ENCODE results near the gene CELSR1. TPM values are rescaled to one million over a fixed set of nuclear protein-coding genes. Genes with fewer than 3 reads are reported as not detected.
A peak's percentile ranks its signal among the peaks of the same experiment; 100 is the strongest.

The CELSR1 gene
- total and polyA plus RNA-seq, 2 donors (not counting 1 experiment from before 2014, with no cell fraction given) = 30.2 to 34.8 TPM

GRCh38 chr22:46580940-46581537, 43.6 kb upstream of the CELSR1 start:
- WGBS (ENCODE audit: insufficient coverage) = 25% methylated on average over 3 of the region's 13 CpGs

More at GRCh38 chr22:46580940-46581537, 43.6 kb upstream of the CELSR1 start:
- Histone ChIP-seq H4K20me1 (ENCODE audit: control insufficient read depth, insufficient read depth, low read length, poor library complexity, severe bottlenecking) (peaks cover 29% of the 10 kb centered on the region), H3K4me2 (replicated peaks; ENCODE audit: low read depth, low read length, poor library complexity, severe bottlenecking) (peak overlapping the region; percentile 61), H3K79me2 (ENCODE audit: control insufficient read depth, insufficient read depth, low read length) (peaks cover 84% of the 10 kb centered on the region), H3K9me3 (ENCODE audit: control extremely low read depth in 1 of 3, control insufficient read depth in 2 of 3, insufficient read depth in 1 of 3, low read length in 2 of 3) (no peaks in the 10 kb centered on the region), H3K27me3 (replicated peaks in 1 of 4; ENCODE audit: control extremely low read depth in 1 of 4, control insufficient read depth in 3 of 4, insufficient read depth in 4 of 4, low read length in 3 of 4) (no peaks in the 10 kb centered on the region), H3K27ac (ENCODE audit: low read length in 2 of 2) (no peak overlapping the region), H3K36me3 (replicated peaks in 1 of 2; ENCODE audit: control extremely low read depth in 1 of 2, control insufficient read depth in 1 of 2, extremely low read depth in 1 of 2, insufficient read depth in 2 of 2, low read length in 1 of 2) (no peaks in the 10 kb centered on the region), H3K9ac (ENCODE audit: low read length) (peak overlapping the region; percentile 13), H3K4me3 (ENCODE audit: control extremely low read depth in 1 of 5, extremely low read depth in 1 of 5, insufficient read depth in 1 of 5, low read depth in 2 of 5, low read length in 4 of 5) (peak overlapping the region in 1 of 5 experiments; percentile 28), H3K4me1 (ENCODE audit: control insufficient read depth in 2 of 2, insufficient read depth in 2 of 2, low read length in 2 of 2) (peaks cover 60 to 81% of the 10 kb centered on the region in 2 donors), H2AFZ (ENCODE audit: insufficient read depth, low read depth, low read length, poor library complexity, severe bottlenecking) (no peak overlapping the region)
- no peaks in the 10 kb centered on the region for H3K9me3 Mint-ChIP-seq (ENCODE audit: insufficient read depth)
- no peaks in the 10 kb centered on the region for H3K27me3 Mint-ChIP-seq
- TF ChIP-seq, protein P1, sequence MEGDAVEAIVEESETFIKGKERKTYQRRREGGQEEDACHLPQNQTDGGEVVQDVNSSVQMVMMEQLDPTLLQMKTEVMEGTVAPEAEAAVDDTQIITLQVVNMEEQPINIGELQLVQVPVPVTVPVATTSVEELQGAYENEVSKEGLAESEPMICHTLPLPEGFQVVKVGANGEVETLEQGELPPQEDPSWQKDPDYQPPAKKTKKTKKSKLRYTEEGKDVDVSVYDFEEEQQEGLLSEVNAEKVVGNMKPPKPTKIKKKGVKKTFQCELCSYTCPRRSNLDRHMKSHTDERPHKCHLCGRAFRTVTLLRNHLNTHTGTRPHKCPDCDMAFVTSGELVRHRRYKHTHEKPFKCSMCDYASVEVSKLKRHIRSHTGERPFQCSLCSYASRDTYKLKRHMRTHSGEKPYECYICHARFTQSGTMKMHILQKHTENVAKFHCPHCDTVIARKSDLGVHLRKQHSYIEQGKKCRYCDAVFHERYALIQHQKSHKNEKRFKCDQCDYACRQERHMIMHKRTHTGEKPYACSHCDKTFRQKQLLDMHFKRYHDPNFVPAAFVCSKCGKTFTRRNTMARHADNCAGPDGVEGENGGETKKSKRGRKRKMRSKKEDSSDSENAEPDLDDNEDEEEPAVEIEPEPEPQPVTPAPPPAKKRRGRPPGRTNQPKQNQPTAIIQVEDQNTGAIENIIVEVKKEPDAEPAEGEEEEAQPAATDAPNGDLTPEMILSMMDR (IDR thresholded peaks at IDR 0.05) = no peak
- no peak for TF ChIP-seq EZH2 (IDR thresholded peaks at IDR 0.05; ENCODE audit: borderline replicate concordance, insufficient read depth, low read depth, low read length, poor library complexity, severe bottlenecking)
- no peak for ATAC-seq (ENCODE audit: low read depth)
- CTCF ChIA-PET = interaction anchor here (1.3 kb wide), 1 partner anchor 18 kb away, joined by 9 read pairs; no protein-coding TSS in a partner anchor
- H3K4me3 Mint-ChIP-seq = peak overlapping the region; percentile 68
- DNase-seq = no peak
- intact Hi-C loops (cut with micrococcal nuclease) = no loop called here
- POLR2A ChIA-PET = interaction anchor here (0.7 to 1.0 kb wide), 2 partner anchors 12 to 31 kb away, joined by 3 read pairs; no protein-coding TSS in a partner anchor
- peaks cover 76% of the 10 kb centered on the region for H3K4me1 Mint-ChIP-seq
- H3K27ac Mint-ChIP-seq = peak overlapping the region; percentile 59
